NB4 (cell line): ENCODE measurements around the gene SYP.
A peak's percentile ranks its signal among the peaks of the same experiment; 100 is the strongest.

ENCODE experiments used
- DNase-seq: peaks from one replicate; pipeline ENCODE4 v3.0.0; 2010; ENCODE audit warnings: low read depth
- H3K4me3 ChIP-seq: one replicate; pipeline ENCODE4 v1.5.1; 2011; ENCODE audit warnings: mild to moderate bottlenecking, low read depth, low read length, moderate library complexity
- CTCF ChIP-seq: IDR thresholded peaks from one replicate; pipeline ENCODE4 v1.5.1; 2012; ENCODE audit warnings: low read depth, low read length
- MAX ChIP-seq: IDR thresholded peaks from 2 replicates; pipeline ENCODE4 v1.6.1; 2011; ENCODE audit warnings: low read depth, low read length
- MYC ChIP-seq: IDR thresholded peaks from 2 replicates; pipeline ENCODE4 v1.6.1; 2011; ENCODE audit warnings: low read depth, low read length
- POLR2A ChIP-seq: IDR thresholded peaks from 2 replicates; pipeline ENCODE4 v1.6.1; 2011; ENCODE audit warnings: mild to moderate bottlenecking; ENCODE audit not compliant: insufficient read length; ENCODE audit errors: extremely low read depth

The SYP gene

GRCh38 chrX:49192722-49193328 is 7.2 kb downstream of the SYP start:
- no peak overlapping the region for H3K4me3 ChIP-seq
- peak; percentile 74 for TF ChIP-seq CTCF
- no peak for TF ChIP-seq POLR2A
- peak; percentile 73 for DNase-seq

GRCh38 chrX:49191574-49192011 is 8.4 kb downstream of the SYP start:
- peak; percentile 43 for DNase-seq
- TF ChIP-seq MAX (no peak), CTCF (no peak), MYC (no peak), POLR2A (no peak)
- H3K4me3 ChIP-seq, result peak overlapping the region; percentile 78

GRCh38 chrX:49190821-49191573 is 9.0 kb downstream of the SYP start:
- TF ChIP-seq MYC (no peak), POLR2A (peak; percentile 90)
- peak overlapping the region; percentile 78 for H3K4me3 ChIP-seq
- peak; percentile 99 for DNase-seq

- TF ChIP-seq MAX (no peak), POLR2A (no peak), CTCF (no peak), MYC (no peak)
Observed at GRCh38 chrX:49189606-49190005, 10.4 kb downstream of the SYP start.

GRCh38 chrX:49188468-49189076 is 11.4 kb downstream of the SYP start:
- no peak for DNase-seq
- TF ChIP-seq MYC, result no peak
- no peak for TF ChIP-seq CTCF
- TF ChIP-seq MAX, result no peak
- TF ChIP-seq POLR2A, result no peak
- no peak overlapping the region for H3K4me3 ChIP-seq

More at GRCh38 chrX:49189606-49190005, 10.4 kb downstream of the SYP start:
- H3K4me3 ChIP-seq, result no peak overlapping the region
- DNase-seq, result no peak

GRCh38 chrX:49187526-49187925 is 12.5 kb downstream of the SYP start:
- DNase-seq, result no peak
- no peak overlapping the region for H3K4me3 ChIP-seq
- TF ChIP-seq MYC (no peak), MAX (no peak), CTCF (no peak), POLR2A (no peak)
